COLO668 (cell line): ENCODE data around the gene BCO2.

ENCODE experiments used
- DNase-seq: peaks from one replicate; lab custom pipeline; 2025; ENCODE audit not compliant: unreplicated experiment; lab: John Stamatoyannopoulos, UW

Gene BCO2

DNA sequence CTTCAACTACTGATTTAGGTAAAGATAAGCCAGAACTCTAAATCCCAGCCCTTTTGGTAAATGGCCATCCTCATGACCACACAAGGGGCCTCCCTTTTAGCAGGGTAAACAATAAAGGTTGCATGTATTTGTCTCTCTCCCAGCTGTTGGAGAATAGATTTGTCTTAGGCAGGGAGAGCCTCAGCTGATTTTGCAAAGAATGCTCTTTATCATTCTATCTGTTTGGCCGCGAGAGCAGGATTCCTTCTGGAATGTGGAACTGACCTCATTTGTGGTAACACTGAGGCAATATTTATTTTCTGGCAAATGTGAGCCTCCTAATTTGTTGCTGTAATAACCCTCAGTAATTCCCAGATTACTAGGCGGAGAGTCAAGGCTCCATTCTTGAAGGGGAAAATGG lies 66.2 kb downstream of the BCO2 start:
- DNase-seq = no peak

DNA sequence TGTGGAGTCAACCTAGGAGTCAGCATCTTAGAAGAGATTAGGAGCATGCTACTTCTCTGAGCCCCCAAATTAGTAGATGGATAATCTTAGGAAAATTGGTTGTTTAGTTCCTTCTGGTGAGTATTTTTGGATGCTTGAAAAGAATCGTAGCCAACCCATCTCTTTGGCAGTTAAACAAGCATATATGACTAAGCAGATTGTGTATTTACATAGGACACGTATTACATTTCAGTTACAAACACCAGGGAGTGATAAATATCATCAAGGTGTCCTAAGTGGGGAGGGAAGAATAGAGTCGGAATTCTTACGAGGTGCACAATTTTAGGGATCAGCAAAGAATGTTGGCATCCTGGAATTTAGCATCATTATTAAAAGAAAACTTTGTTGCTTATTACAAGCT lies 71.9 kb downstream of the BCO2 start:
- no peak for DNase-seq

DNA sequence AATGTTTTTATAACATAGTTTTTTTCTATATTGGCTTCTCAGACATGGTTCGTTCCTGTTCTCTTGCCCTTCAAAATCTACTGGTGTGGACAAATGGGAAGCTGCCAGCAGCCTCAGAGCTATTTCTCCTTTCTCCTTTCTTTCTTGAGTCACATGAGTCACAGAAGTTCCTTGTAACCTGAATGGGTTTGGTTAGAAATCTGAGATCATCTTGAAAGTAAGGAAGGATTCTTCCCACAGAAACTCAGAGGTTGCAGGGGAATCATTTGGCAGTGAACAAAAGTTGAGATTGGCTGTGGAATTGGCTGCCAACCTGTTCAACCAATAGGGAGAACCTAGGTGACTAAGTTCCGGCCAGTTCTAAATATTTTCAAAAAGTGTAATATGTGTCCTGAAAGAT lies 72.9 kb downstream of the BCO2 start:
- DNase-seq = no peak

DNA sequence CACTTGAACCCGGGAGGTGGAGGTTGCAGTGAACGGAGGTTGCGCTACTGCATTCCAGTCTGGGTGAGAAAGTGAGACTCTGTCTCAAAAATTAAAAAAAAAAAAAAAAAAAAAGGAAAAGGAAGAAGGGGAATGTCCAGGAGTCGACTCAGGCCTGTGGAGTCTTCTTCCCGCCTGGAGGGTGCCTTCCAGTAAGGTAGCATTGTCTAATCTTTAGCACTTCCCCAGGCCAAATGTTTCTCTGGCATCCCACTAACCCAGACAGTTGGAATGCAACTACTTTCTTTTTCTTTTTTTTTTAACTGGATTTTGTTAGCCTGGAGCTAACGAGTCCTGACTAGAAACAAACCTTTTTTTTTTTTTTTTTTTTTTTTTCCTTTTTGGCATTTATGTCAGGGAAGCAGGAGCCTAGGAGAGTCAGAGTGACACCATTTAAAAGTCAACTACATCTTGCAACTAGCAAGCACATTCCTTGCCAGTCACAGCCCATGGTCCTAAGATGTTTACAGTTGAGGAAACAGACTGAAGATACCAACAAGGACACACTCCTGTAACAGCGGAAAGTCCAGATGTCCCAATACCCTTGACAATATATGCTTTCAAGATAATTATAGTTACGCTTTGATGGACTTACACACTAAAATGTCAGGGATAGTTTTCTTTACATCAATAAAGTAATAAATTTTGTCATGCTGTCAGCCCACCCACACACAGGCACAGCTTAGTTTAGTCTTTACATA lies 74.7 kb downstream of the BCO2 start:
- DNase-seq = no peak

DNA sequence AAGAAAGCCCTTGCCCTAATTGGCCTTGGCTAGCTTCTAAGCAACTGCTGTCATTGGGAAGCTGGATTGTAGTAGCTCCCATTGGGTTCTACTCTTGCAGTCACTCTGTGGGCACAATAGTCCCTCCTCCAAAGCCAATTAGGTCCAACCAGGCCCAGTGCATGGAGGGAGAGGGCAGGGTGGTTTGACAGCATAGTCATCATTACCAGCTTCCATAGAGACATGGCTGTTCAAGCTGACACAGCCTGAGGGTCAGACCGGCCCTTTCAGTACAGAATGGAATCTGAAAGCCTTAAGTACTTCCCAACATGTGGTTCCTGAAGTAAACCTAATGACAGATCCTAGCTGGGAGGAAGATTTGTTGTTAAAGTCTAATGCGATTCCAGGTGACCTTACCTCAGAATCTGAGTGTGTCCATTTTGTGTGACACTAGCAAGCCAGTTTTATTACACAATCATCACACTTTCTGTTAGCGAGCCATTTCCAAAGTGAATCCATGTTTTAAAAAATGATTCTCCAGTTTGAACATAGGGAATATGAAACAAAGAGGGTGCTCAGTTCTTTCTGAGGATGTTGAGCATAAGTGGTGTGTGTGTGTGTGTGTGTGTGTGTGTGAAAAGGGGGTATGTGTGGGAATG lies 78.4 kb downstream of the BCO2 start:
- no peak for DNase-seq

DNA sequence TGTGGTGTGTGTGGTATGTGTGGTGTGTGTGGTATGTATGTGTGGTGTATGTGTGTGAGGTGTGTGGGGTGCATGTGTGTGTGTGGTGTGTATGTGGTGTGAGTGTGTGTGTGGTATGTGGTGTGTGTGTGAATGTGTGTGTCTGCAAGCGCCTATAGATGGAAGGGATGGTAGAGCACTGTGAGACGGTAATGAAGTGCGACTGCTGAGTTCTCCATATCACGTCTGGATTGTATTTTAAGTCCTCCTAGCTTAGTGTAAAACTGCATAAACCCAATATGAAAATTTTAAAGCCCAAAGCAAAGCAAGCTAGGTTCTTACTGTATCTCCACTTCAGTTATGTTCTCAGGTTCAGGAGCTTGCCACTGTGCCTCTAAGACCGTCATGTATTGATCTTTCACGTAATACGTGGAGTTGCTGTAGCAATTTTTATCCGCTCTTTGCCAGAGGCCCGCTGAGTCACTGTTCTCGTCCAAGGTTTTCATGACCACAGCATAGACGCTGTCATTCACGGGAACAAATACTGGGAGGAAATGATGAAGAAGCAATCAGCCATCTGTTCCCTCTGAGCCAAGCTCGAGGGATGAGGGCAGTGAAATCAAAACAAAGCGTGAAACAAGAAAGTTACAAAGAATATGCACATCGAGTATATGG lies 79.9 kb downstream of the BCO2 start:
- DNase-seq = no peak

DNA sequence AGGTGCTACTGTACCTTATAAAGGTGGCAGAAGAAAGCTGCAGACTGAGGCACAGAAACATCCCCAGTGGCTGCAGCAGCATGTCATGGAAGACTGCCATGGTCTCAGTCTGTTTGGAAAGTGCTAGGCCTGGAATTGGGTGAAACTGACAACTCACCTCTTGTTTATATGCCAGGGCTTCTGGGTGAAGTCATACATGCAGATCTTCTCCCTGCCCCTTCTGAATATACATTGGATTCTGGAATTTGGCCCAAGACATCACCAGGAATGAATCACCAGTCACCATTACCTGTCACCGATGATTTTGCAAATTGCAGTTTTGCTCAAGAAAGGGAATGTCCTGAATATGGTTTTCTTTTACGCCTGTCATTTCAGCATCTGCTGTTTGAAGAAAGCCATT lies 85.2 kb downstream of the BCO2 start, which contains the start of gene PLET1:
Gene PLET1 (minus strand): TSS at position 371 of the 400 bp plus-strand sequence. CDS start 271 bp downstream, at position 100.
- DNase-seq = no peak

DNA sequence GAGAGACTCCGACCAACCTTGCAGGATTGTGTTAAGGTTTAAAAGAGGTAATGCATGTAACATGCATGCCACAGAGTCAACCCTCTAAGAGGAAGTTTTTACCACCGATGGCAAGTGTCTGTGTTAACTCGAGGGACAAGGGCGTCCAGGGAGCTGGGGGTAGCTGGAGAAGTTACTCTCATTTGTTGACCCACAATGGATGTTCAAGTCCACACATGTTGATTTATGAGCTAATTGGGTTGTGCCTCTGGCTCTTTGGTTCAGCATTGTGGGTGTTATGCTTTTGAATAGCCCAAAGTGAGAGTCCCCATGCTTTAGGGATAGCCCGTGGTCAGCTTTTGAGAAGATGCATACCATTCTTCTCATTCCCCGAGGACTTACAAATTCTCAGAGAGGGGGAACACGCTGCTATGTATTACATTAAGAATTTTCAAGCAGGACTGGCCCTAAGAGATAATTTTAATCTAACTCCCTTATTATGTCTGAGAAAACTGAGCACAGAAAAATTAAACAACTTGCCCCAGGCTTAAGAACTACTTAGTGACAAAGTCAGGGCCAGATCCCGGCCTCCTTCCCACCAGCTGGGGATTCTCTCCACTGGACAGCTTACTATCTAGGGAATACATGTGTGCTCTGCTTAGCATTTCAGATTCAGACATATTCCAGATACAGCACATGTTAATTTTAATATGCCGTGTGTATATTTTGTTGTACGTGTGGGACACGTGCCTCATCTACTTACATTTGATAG lies 90.5 kb downstream of the BCO2 start:
- no peak for DNase-seq

DNA sequence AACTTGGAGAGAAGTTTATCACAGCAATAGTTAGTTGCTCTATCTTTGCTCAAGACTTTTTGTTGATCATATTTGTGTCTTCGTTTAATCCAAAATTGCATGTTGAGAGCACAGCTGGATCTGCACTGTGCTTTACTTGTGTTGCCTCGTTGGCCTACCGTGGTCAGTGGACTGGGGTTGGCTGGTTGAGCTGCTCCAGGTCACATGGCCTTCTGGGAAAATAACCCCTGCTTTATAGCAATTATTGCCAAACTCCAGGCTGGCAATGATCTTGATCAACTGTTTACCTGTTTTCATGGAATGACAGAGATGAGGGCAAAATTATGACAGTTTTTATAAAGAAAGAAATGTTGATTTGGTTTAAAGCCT lies 91.1 kb downstream of the BCO2 start:
- no peak for DNase-seq

DNA sequence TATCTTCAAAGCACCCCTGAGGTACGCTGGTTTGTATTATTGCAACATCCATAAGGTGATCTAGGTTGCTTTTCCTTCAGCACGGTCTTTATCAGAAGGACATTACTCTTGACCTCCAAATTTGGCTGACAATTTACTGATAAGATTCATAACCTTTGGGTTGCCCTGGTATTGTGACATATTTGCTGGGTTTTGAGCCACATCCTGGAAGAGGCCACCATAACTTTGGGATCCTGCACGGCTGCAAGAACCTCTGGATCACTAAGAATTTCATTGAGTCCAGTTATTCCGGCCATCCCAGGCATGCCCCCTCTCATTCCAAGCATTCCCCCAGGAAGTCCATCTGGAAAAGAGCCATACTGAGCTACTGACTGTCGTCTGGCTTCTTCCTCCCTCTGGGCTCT lies 91.9 kb downstream of the BCO2 start:
- no peak for DNase-seq

DNA sequence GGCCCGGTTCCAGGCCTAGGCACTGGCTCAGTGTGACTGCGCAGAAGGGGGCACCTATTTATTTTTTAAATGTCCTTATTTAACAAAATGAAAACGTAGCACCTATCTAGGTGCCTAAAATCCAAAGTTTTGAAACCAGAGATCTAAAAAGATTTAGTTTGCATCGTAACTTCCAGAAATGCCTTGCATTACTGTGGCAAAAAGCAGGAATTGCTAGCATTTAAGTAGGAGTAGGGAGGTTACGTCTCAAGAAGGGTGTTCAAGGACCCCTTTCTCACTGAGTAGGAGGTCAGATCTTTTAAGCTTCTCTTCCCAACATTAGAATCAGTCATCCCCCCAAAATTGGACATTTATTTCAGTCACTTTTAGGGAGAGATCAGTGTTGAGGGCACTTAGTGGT lies 93.1 kb downstream of the BCO2 start:
- no peak for DNase-seq
